ENCODE data around the gene APOL4. TPM values are rescaled to one million over a fixed set of nuclear protein-coding genes. Genes with fewer than 3 reads are reported as not detected.
"Not testable (repeated sequence)": the region's sequence is repeated elsewhere in the genome, so short reads cannot be mapped to it uniquely, and the experiment has no call there.

APOL4 gene
- total RNA-seq, 1 experiment from 2014 or later: 1.6 TPM

- Histone ChIP-seq H3K27me3 (replicated peaks; ENCODE audit: insufficient read depth, low read depth, low read length, poor library complexity) (no peaks in the 10 kb centered on the region), H3K4me3 (ENCODE audit: low read depth, low read length, poor library complexity, severe bottlenecking) (no peak overlapping the region), H3K36me3 (ENCODE audit: insufficient read depth, low read length, poor library complexity, severe bottlenecking) (no peaks in the 10 kb centered on the region), H3K27ac (ENCODE audit: low read depth, low read length, poor library complexity, severe bottlenecking) (no peak overlapping the region), H3K9me3 (ENCODE audit: low read depth, low read length, poor library complexity, severe bottlenecking) (no peaks in the 10 kb centered on the region), H3K4me1 (ENCODE audit: insufficient read depth, low read length, poor library complexity, severe bottlenecking) (no peaks in the 10 kb centered on the region)
- CTCF ChIA-PET: no interaction called here
- POLR2A ChIA-PET (ENCODE audit: low non-redundant PET): no interaction called here
- DNase-seq (ENCODE audit: low spot score): no peak
- intact Hi-C loops (cut with micrococcal nuclease; ENCODE audit: unreplicated experiment): no loop called here
- TF ChIP-seq CTCF (conservative IDR thresholded peaks at IDR 0.05; ENCODE audit: low read depth, low read length) (no peak), EZH2 (IDR thresholded peaks at IDR 0.05; ENCODE audit: borderline replicate concordance, low read depth, low read length, poor library complexity, severe bottlenecking) (no peak)
- BruUV-seq (replicated peaks): no TSS peak
Measured at GRCh38 chr22:36162127-36163034, 39.2 kb downstream of the APOL4 start.

- CTCF ChIA-PET; DNase-seq (ENCODE audit: low spot score); BruUV-seq (replicated peaks); H3K9me3 ChIP-seq (ENCODE audit: low read depth, low read length, poor library complexity, severe bottlenecking); H3K27ac ChIP-seq (ENCODE audit: low read depth, low read length, poor library complexity, severe bottlenecking); H3K4me3 ChIP-seq (ENCODE audit: low read depth, low read length, poor library complexity, severe bottlenecking); H3K27me3 ChIP-seq (replicated peaks; ENCODE audit: insufficient read depth, low read depth, low read length, poor library complexity); H3K36me3 ChIP-seq (ENCODE audit: insufficient read depth, low read length, poor library complexity, severe bottlenecking); H3K4me1 ChIP-seq (ENCODE audit: insufficient read depth, low read length, poor library complexity, severe bottlenecking); intact Hi-C loops (cut with micrococcal nuclease; ENCODE audit: unreplicated experiment); POLR2A ChIA-PET (ENCODE audit: low non-redundant PET): not testable (repeated sequence)
Measured at GRCh38 chr22:36161793-36162126, 39.8 kb downstream of the APOL4 start.

- intact Hi-C loops (cut with micrococcal nuclease; ENCODE audit: unreplicated experiment): no loop called here
- no peak for DNase-seq (ENCODE audit: low spot score)
- TF ChIP-seq CTCF (conservative IDR thresholded peaks at IDR 0.05; ENCODE audit: low read depth, low read length) (no peak), EZH2 (IDR thresholded peaks at IDR 0.05; ENCODE audit: borderline replicate concordance, low read depth, low read length, poor library complexity, severe bottlenecking) (no peak)
- Histone ChIP-seq H3K9me3 (ENCODE audit: low read depth, low read length, poor library complexity, severe bottlenecking) (no peaks in the 10 kb centered on the region), H3K4me3 (ENCODE audit: low read depth, low read length, poor library complexity, severe bottlenecking) (no peak within 1 kb of the TSS), H3K36me3 (ENCODE audit: insufficient read depth, low read length, poor library complexity, severe bottlenecking) (no peaks in the 10 kb centered on the region), H3K27ac (ENCODE audit: low read depth, low read length, poor library complexity, severe bottlenecking) (no peak within 1 kb of the TSS), H3K27me3 (replicated peaks; ENCODE audit: insufficient read depth, low read depth, low read length, poor library complexity) (no peaks in the 10 kb centered on the region), H3K4me1 (ENCODE audit: insufficient read depth, low read length, poor library complexity, severe bottlenecking) (no peaks in the 10 kb centered on the region)
- ChIA-PET CTCF (interaction anchor here (0.6 kb wide), 1 partner anchor 228 kb away, joined by 3 read pairs; no protein-coding TSS in a partner anchor), POLR2A (ENCODE audit: low non-redundant PET) (no interaction called here)
- BruUV-seq (replicated peaks): no TSS peak
Measured at GRCh38 chr22:36160499-36160942, 41.1 kb downstream of the APOL4 start, which contains the start of gene APOL3. Gene APOL3 (minus strand): TSS chr22:36160755. CDS start chr22:36149055, 11,700 bp downstream.
